ENCODE measurements around the gene CCNY. TPM values are rescaled to one million over a fixed set of nuclear protein-coding genes. Genes with fewer than 3 reads are reported as not detected.

CCNY gene
- total RNA-seq, 2 experiments from 2014 or later = 37.0 to 55.8 TPM

DNA sequence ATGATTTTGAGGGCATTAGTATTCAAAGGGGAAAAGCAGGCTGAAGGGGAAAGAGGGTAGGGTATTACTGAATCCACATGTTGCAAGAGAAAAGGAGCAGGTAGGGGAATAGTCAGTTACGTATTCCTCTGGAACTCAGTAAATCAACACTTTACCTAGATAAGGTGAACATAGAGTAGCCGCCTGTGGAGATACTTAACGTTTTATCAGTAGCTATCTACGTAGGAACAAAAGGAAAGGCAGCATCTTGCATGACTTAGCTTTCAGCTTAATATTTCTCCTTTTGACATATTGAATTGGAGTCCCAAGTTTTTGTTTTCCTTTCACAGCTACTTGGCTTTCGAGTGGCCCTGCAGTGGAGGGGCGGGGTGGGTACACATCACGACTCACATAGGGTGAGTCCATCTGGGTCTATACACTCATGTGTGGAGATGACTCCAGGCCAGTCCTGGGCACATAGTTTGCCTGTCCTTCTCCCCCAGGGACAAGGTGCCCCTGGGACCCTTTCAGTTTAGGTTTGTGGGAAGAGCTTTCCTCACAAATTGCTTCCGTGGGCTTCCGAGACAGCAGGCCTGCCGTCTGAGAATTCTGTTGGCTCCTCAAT lies 48.1 kb downstream of the CCNY start:
- no peak for DNase-seq (ENCODE audit: low spot score)
- peaks cover 28% of the 10 kb centered on the region for H3K4me1 ChIP-seq (ENCODE audit: insufficient read depth, low read length, poor library complexity, severe bottlenecking)
- H4K20me1 ChIP-seq (ENCODE audit: insufficient read depth, low read length) = no peaks in the 10 kb centered on the region
- ChIA-PET POLR2A (no interaction called here), CTCF (ENCODE audit: unreplicated experiment) (interaction anchor here (0.8 kb wide), 1 partner anchor 251 kb away, joined by 3 read pairs; no protein-coding TSS in a partner anchor)
- intact Hi-C loops (cut with micrococcal nuclease; ENCODE audit: unreplicated experiment) = no loop called here
- no peaks in the 10 kb centered on the region for H3K9me2 ChIP-seq (ENCODE audit: insufficient read depth, low read length)
- H3K4me2 ChIP-seq (ENCODE audit: low read length) = no peak overlapping the region
- no peak overlapping the region for H2AFZ ChIP-seq (ENCODE audit: low read length)
- no peak overlapping the region for H3K27ac ChIP-seq (ENCODE audit: low read depth, low read length, poor library complexity, severe bottlenecking)
- H3K4me3 ChIP-seq (ENCODE audit: low read depth, low read length, poor library complexity, severe bottlenecking) = no peak overlapping the region
- BruUV-seq (replicated peaks) = no TSS peak
- no peak for TF ChIP-seq EZH2phosphoT487 (IDR thresholded peaks at IDR 0.05; ENCODE audit: borderline replicate concordance, low read depth, low read length)
- TF ChIP-seq, protein P1, sequence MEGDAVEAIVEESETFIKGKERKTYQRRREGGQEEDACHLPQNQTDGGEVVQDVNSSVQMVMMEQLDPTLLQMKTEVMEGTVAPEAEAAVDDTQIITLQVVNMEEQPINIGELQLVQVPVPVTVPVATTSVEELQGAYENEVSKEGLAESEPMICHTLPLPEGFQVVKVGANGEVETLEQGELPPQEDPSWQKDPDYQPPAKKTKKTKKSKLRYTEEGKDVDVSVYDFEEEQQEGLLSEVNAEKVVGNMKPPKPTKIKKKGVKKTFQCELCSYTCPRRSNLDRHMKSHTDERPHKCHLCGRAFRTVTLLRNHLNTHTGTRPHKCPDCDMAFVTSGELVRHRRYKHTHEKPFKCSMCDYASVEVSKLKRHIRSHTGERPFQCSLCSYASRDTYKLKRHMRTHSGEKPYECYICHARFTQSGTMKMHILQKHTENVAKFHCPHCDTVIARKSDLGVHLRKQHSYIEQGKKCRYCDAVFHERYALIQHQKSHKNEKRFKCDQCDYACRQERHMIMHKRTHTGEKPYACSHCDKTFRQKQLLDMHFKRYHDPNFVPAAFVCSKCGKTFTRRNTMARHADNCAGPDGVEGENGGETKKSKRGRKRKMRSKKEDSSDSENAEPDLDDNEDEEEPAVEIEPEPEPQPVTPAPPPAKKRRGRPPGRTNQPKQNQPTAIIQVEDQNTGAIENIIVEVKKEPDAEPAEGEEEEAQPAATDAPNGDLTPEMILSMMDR (conservative IDR thresholded peaks at IDR 0.05; ENCODE audit: low read length) = no peak
- H3K36me3 ChIP-seq (ENCODE audit: insufficient read depth, low read length) = no peaks in the 10 kb centered on the region
- H3K79me2 ChIP-seq (ENCODE audit: insufficient read depth, low read depth, low read length) = peaks cover 34% of the 10 kb centered on the region
- H3K9me3 ChIP-seq (ENCODE audit: low read length) = no peaks in the 10 kb centered on the region

DNA sequence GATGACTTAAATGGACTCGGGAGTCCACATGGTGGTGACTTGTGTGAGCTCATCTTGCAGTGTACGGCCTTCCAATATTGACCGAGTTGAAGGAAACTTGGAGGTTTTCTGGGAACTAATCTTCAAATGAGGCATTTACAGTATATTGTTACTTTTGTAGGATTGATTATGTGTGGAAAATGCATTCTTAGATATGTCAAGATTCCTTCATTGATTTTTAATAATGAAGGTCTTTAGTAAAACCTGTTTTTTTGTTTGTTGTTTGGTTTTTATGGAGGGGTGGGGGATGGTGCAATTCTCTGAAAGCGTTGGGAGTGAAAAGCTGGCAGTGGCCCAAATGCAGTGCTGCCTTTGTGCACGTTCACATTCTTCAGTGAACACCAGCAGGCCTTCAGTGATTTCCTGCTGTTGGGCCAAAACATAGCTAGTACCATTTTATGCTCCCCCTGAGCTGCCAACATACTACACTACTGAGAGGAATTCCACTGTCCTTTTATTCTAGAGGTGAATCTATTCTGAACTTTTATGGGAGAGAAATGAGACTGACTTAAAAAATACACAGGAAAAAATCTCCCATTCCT lies 50.4 kb downstream of the CCNY start:
- H4K20me1 ChIP-seq (ENCODE audit: insufficient read depth, low read length) = no peaks in the 10 kb centered on the region
- CTCF ChIA-PET (ENCODE audit: unreplicated experiment) = no interaction called here

More for the DNA sequence above, 50.4 kb downstream of the CCNY start:
- POLR2A ChIA-PET = interaction anchor here (0.9 to 1.4 kb wide), 3 partner anchors 15 to 110 kb away, joined by 3 to 9 read pairs (median 5); no protein-coding TSS in a partner anchor
- no peak for DNase-seq (ENCODE audit: low spot score)
- Histone ChIP-seq H3K4me3 (ENCODE audit: low read depth, low read length, poor library complexity, severe bottlenecking) (no peak overlapping the region), H3K9me3 (ENCODE audit: low read length) (peaks cover 8% of the 10 kb centered on the region; the same call in 1 of the 2 replicates), H3K27ac (ENCODE audit: low read depth, low read length, poor library complexity, severe bottlenecking) (no peak overlapping the region), H3K9me2 (ENCODE audit: insufficient read depth, low read length) (no peaks in the 10 kb centered on the region), H3K79me2 (ENCODE audit: insufficient read depth, low read depth, low read length) (peaks cover 13% of the 10 kb centered on the region; the same call in 1 of the 2 replicates), H2AFZ (ENCODE audit: low read length) (no peak overlapping the region), H3K4me2 (ENCODE audit: low read length) (no peak overlapping the region), H3K4me1 (ENCODE audit: insufficient read depth, low read length, poor library complexity, severe bottlenecking) (peaks cover 13% of the 10 kb centered on the region), H3K36me3 (ENCODE audit: insufficient read depth, low read length) (no peaks in the 10 kb centered on the region; the same call in 1 of the 2 replicates)
- intact Hi-C loops (cut with micrococcal nuclease; ENCODE audit: unreplicated experiment) = no loop called here
- TF ChIP-seq, protein P1 (conservative IDR thresholded peaks at IDR 0.05; ENCODE audit: low read length) = no peak
- TF ChIP-seq EZH2phosphoT487 (IDR thresholded peaks at IDR 0.05; ENCODE audit: borderline replicate concordance, low read depth, low read length) = no peak
- no TSS peak for BruUV-seq (replicated peaks)

Measured in OCI-LY7 (cell line).